Measurements from ENCODE around the gene AHCYL2.
"Not testable (repeated sequence)": the region's sequence is repeated elsewhere in the genome, so short reads cannot be mapped to it uniquely, and the experiment has no call there.

AHCYL2 gene

DNA sequence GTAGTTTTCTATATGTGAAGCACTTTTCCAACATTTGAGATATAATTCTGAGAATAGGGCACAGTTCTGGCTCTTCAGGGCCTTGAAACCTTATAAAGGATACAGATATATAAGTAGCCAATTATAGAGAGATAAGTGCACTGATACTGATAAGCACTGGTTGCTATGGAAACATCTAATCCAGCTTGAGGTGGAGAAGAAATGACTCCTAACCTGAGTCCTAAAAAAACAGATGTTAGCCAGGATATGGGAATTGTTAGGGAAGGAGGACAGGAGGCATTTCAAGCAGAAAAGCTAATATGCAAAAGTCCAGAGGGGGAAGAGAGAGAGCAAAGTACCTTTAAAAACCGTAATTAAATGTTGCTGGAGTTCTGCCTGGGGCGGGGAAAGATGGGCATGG lies 240.2 kb downstream of the AHCYL2 start:
- intact Hi-C loops (cut with DNase I): no loop called here
- no peak for DNase-seq

GRCh38 chr7:129466796-129467195 lies 242.0 kb downstream of the AHCYL2 start:
- DNase-seq: no peak
- intact Hi-C loops (cut with DNase I): no loop called here

- DNase-seq: no peak
- intact Hi-C loops (cut with DNase I): no loop called here
Measured at GRCh38 chr7:129468087-129468486, 243.3 kb downstream of the AHCYL2 start.

- intact Hi-C loops (cut with DNase I): no loop called here
- no peak for DNase-seq
Measured at GRCh38 chr7:129468547-129468946, 243.7 kb downstream of the AHCYL2 start.

- DNase-seq: no peak
- intact Hi-C loops (cut with DNase I): no loop called here
Measured at GRCh38 chr7:129469930-129470329, 245.1 kb downstream of the AHCYL2 start.

- intact Hi-C loops (cut with DNase I): no loop called here
- DNase-seq: no peak
Measured at GRCh38 chr7:129470411-129470810, 245.6 kb downstream of the AHCYL2 start.

- no peak for DNase-seq
- intact Hi-C loops (cut with DNase I): no loop called here
Measured at GRCh38 chr7:129471402-129471827, 246.6 kb downstream of the AHCYL2 start.

GRCh38 chr7:129475931-129476330 lies 251.1 kb downstream of the AHCYL2 start:
- intact Hi-C loops (cut with DNase I); DNase-seq: not testable (repeated sequence)

- DNase-seq; intact Hi-C loops (cut with DNase I): not testable (repeated sequence)
Measured at GRCh38 chr7:129476398-129476797, 251.6 kb downstream of the AHCYL2 start.

Measured in posterior cingulate gyrus (tissue), 11 donors.